ENCODE results near the gene MEPE.

DNA sequence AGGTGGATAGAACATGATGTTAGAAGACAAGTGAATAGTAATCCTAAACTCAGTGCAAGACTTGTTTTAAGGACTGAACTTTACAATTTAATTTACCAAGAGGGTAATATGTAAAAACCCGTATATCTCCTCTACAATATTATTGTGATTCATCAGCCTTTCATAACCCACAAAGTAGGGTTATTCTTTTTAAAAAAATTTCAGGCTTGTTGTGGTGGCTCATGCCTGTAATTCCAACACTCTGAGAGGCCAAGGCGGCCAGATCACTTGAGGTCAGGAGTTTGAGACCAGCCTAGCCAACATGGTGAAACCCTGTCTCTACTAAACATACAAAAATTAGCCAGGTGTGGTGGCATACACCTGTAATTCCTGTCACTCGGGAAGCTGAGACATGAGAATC lies 26.2 kb upstream of the MEPE start:
- TF ChIP-seq, protein P1, sequence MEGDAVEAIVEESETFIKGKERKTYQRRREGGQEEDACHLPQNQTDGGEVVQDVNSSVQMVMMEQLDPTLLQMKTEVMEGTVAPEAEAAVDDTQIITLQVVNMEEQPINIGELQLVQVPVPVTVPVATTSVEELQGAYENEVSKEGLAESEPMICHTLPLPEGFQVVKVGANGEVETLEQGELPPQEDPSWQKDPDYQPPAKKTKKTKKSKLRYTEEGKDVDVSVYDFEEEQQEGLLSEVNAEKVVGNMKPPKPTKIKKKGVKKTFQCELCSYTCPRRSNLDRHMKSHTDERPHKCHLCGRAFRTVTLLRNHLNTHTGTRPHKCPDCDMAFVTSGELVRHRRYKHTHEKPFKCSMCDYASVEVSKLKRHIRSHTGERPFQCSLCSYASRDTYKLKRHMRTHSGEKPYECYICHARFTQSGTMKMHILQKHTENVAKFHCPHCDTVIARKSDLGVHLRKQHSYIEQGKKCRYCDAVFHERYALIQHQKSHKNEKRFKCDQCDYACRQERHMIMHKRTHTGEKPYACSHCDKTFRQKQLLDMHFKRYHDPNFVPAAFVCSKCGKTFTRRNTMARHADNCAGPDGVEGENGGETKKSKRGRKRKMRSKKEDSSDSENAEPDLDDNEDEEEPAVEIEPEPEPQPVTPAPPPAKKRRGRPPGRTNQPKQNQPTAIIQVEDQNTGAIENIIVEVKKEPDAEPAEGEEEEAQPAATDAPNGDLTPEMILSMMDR (IDR thresholded peaks at IDR 0.05): no peak
- TF ChIP-seq POLR2A (IDR thresholded peaks at IDR 0.05): no peak
